AG04449 (cell line): ENCODE data around the gene STRIT1.

Experiments used
- CTCF ChIA-PET: fragments of 350-600 bp; formaldehyde crosslinking; extraction: SDS; loops from one replicate; lab custom pipeline; 2021; ENCODE audit warnings: antibody characterized with exemption; lab: Yijun Ruan, JAX
- POLR2A ChIA-PET: fragments of 400-600, 350-600 bp; formaldehyde crosslinking; extraction: SDS; loops from one replicate; lab custom pipeline; 2020; ENCODE audit warnings: antibody characterized with exemption, inconsistent platforms; lab: Yijun Ruan, JAX
- DNase-seq: peaks from one replicate; pipeline ENCODE4 v3.0.0-alpha.2; 2010; ENCODE audit warnings: low read depth, low spot score
- H3K4me3 ChIP-seq: 2 replicates; pipeline ENCODE4 v1.5.1; 2011; ENCODE audit warnings: low read depth, mild to moderate bottlenecking, control low read depth, low read length
- TF ChIP-seq, protein P1 (sequence below): IDR thresholded peaks from one replicate; pipeline ENCODE4 v1.5.1; 2011; ENCODE audit warnings: mild to moderate bottlenecking, moderate library complexity, low read length, control low read depth, inconsistent platforms; ENCODE audit not compliant: insufficient read depth; ENCODE audit errors: missing control alignments

Gene STRIT1

DNA sequence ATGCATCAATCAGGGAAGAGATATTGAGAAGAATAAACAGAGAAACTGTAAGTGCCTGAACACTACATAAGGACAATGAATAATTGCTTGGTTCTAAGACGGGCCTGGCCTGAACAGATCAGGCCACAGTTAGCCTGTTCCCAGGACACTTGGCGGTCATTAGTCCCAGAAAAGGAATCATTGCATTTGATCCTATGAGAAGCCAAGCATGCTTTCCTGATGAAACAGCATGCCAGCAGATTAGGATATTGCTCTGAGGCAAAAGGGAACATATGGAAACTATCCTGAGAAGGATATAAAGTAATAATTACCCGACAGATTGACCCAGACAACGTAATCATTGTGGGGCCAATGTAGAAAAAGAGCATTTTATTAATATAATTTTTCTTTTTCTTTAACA is 51.9 kb downstream of the STRIT1 start:
- H3K4me3 ChIP-seq, result no peak overlapping the region
- ChIA-PET POLR2A (interaction anchor here (0.6 kb wide), 1 partner anchor 819 kb away, joined by 3 read pairs; no protein-coding TSS in a partner anchor), CTCF (interaction anchor here (1.0 kb wide), 1 partner anchor 9 kb away, joined by 3 read pairs; no protein-coding TSS in a partner anchor)
- no peak for DNase-seq
- TF ChIP-seq, protein P1, sequence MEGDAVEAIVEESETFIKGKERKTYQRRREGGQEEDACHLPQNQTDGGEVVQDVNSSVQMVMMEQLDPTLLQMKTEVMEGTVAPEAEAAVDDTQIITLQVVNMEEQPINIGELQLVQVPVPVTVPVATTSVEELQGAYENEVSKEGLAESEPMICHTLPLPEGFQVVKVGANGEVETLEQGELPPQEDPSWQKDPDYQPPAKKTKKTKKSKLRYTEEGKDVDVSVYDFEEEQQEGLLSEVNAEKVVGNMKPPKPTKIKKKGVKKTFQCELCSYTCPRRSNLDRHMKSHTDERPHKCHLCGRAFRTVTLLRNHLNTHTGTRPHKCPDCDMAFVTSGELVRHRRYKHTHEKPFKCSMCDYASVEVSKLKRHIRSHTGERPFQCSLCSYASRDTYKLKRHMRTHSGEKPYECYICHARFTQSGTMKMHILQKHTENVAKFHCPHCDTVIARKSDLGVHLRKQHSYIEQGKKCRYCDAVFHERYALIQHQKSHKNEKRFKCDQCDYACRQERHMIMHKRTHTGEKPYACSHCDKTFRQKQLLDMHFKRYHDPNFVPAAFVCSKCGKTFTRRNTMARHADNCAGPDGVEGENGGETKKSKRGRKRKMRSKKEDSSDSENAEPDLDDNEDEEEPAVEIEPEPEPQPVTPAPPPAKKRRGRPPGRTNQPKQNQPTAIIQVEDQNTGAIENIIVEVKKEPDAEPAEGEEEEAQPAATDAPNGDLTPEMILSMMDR, result no peak
